Activated CD8-positive, alpha-beta memory T cell treated with anti-CD3 and anti-CD28 coated beads, Interleukin-2, amount 50 U/mL, for 1 hour (primary cell): ENCODE data around the gene ZNF536.
"Not testable (repeated sequence)": the region's sequence is repeated elsewhere in the genome, so short reads cannot be mapped to it uniquely, and the experiment has no call there.

ENCODE experiments used
- DNase-seq: peaks from one replicate; pipeline ENCODE4 v3.0.0-alpha.2; 2020; ENCODE audit errors: extremely low read depth

The ZNF536 gene

DNA sequence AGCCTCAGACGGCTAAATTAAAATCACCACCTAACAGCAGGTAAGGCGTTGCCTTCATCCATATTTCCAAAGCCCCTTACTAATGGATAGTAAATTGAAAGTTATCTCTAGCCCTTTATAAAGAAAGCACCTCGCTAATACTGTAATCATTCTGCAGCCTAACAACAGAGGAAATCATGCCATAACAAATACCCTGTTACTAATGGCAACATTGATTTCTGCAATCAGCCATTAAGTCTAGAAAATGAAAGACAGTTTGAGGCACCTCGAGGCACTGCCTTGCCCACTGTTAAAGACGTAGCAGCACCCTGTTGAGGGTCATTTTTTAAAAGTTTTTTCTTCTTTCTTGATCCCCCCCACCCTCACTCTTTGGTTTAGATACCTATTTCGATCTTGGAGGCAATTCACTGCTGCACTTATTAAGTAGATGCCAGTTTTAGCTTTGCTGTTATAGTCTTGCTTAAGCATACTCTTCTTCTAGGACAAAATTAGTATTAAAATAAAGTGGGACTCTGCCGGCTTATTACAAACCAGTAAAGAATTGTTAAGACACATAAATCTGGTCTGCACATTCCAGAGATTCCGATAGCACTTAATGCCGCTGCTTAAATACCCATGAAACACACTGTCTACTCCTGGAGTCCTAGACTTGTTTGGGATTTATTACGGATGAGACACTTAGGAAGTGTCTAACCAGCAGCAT is 74.8 kb downstream of the ZNF536 start:
- no peak for DNase-seq

DNA sequence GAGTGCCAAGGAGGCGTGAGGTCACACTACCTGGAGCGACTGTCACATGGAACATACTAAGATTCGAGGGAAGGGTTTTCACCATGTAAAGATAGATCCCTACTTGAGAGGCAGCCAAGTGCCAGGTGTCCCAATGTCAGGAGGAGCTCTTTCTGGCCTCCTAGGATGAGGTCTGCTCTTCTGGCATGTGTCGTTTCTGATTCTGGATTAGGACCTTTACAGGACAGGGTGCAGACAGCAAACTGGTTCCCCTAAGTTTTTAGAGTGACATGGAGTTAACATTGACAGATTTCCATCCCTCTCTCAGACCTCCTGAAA is 75.3 kb downstream of the ZNF536 start:
- no peak for DNase-seq

DNA sequence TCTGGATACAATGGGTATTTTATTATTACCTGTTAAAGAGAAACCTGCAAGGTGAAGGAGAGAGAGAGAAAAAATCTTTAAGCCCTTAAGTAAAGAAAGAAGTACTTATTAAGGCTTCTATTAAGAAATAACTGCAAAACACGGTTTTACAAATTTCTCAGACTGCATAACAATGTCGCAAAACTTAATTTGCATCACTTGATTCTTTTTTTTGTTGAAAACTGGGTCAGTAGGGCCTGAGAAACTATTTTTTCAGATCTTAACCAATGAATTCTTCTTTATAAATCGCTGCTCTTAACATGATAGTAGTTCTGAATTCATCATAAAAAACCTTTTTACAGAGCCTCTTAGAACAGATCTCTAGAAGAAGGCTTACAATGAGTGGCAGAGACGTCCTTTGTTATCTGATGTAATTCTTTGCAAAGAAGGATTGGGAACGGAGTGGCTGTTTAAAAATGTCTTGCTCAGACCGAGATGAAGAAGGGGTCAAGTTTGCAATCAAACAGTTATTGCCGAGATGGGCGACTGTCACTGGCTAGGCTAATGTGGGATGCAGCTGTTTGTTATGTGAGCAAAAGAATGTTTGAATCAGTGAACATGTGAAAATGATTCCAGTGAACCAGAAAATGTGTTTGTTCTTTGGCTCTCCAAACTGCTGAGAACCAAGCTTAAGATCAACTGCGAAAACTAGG is 76.3 kb downstream of the ZNF536 start:
- DNase-seq, result no peak

DNA sequence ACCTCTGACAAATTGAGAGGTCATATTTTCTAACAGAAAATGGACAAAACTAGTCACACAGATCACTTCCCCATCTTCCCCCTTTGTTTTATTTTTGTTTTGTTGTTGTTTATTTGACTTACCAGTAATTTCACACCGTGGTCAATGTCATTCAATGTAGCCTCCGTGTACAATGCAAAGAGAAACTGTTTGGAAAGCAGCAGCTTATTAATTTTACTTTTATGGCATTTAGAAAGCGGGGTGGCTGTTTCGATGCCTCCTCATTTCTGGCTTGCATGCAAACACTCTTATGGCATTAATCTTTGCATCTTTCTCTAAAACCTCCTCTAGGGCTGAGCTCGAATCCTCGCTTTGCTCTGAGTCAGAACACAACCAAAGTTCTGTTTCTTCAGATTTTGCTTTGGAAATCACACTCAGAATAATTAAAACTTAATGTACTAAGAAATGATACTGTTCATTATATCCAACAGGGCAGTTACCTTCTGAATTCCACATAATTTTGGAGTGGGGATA is 77.0 kb downstream of the ZNF536 start:
- DNase-seq, result no peak

DNA sequence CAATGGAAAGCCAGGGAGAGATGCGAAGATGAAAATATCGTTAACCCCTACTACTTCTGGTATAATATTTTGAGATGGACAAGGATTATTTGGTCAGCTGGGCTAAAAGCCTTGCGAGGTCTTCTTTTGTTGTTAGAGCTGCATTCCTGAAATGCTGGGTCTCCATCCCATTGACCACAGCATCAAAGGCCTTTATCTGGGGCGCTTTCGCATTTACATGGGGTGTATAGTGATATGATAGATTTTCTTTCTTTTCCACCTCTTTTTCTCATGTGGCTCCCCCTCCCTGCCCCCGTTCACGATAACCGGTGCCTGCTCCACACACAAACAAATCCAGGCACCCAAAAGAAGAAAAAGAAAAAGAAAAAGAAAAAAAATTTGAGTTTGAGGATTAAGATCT is 77.5 kb downstream of the ZNF536 start:
- no peak for DNase-seq

DNA sequence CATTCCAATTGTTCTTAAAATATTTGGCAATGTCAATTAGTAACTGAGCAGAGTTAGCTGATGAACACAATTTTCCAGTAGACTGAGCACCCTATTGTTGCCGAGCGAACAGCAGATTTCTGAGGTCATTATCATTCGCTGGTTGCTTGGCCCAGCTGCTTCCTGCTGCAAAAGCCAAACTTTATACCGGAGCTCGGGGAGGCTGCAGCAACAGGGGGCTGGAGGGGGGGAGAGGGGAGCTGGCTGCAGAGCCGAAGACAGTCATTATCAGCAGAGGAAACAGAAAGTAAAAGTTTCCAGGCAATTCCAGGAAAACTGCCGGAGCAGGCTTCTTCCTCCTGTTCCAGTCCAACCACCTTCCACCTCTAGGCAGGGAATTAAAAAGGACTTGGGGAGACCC is 77.9 kb downstream of the ZNF536 start:
- DNase-seq, result no peak

DNA sequence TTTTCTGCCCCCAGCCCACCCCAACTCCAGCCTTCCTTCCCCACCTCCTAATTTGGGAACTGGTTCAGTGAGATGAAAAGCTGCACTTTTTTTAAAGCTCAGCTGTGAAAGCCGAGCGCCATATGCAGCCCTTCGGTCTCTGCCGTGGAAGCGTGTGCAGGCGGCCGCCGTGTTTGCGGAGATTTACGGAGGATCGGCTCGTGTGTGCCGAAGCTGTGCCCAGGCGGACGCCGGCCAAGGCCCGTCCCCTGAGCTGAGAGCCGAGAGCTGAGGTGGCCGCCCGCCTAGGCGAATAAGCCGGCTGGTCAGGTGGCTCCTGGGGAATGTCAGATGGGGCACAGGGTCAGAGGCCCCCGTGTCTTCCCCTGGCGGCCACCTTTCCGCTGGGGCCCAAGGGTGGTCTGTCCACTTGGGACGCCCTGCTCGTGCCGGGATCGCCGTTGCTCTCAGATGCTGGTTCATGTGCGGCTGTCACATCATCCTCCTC is 78.7 kb downstream of the ZNF536 start:
- DNase-seq, result no peak

DNA sequence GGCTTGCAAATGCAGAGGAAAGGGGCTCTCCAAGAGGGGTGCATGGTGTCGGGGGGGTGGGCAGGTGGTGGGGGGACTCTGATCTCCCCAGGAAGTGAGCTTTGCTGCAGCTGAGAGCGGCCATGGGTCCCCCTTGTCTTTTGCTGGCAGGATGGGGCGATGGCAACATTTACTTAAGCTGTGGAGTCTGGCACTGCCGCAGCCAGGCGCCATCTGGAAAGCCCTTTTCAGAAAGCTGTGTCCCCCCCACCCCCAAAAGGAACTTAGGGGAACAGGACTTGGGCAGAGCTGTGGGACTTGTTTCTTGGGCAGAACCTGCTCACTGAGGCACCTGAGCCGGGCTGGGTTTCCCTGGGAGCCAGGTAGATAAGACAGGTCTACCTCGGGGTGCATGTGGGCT is 80.7 kb downstream of the ZNF536 start:
- no peak for DNase-seq

DNA sequence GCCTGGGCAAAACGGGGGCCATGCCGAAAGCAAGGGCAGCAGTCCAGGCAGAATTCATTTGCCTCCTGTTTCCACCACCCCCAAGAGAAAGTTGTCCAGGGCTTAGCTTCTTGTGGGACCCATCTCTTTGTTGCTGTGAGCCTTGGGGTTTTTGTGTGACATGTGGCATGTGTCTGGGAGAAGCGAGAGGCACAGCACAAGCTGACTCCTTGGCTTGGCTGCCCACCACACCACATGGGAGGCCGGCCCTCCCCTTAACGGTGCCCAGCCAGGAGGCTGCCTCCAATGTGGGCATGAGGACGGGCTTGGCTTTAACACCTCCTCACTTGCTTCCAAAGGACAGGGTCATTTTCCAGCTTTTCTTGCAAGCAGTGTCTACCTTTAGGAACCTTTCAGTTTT is 81.6 kb downstream of the ZNF536 start:
- DNase-seq, result no peak

DNA sequence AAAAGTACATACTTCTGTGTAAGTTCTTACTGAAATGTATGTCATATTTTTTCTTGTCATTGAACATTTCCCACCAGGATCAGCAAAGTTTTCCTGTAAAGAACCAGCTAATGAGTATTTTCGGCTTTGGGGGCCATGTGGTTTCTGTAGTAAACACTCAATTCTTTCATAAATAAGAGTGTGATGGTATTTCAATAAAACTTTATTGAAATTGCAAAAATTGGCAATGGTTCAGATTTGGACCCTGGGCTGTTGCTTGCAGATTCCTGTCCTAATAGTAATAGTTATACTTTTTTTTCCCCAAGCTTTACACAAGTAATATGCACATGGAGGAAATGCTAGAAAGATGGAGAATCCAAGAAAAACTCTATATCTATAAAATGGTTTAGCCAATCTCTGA is 83.7 kb downstream of the ZNF536 start:
- no peak for DNase-seq

DNA sequence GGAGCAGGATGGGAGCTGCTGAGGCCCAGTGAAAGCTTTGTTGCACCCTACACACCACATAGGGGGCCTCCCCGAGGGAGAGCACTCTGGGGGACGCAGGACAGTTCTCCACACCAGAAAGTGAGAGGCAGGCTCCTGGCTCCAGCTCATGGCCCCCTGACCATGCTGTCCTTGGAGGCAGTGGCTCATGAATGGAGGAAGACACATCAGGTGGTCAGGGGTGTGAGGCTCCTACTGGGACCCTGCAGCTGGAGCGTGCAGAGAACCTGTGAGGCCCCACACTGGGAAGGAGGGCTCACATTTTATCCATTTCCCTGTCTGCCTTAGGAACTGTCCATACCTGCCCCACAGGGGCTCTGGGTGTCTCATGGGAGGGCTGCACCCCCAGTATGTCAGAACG is 85.3 kb downstream of the ZNF536 start:
- DNase-seq, result no peak

DNA sequence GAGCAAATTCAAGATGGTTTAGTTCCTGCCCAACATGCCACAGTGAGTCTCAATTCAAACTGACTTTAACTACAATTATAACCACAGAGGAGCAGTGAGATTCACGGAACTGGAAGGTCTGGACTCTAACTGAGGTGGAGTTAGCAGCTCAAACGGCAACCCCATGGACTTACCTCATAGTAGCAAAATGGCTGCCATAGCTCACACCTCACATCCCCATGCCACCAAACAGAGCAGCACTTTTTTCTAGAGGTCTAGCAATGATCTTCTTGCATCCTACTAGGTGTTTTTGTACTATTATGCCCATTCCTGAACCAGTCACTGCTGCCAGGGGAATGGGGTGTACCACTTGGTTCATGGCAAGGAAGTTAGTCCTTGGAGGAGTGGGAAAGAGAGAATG is 87.7 kb downstream of the ZNF536 start:
- no peak for DNase-seq

DNA sequence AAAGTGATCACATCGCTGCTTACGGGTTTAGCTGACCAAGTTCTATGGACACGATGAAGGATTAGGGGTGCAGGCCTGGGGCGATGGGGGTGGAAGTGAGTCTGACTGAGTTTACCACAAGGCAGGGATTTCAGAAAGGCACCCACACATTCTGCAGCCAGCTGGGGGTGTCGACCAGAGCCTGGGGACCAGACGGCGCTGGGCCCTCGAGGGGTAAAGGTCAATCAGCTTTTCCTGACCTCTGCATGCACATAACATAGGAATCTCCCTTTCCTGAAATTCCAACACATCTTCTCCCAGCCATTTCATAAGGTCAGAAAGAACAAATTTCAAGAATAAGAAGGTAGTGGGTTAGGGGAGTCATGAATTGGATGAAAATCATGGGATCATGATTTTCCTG is 92.0 kb downstream of the ZNF536 start:
- no peak for DNase-seq

DNA sequence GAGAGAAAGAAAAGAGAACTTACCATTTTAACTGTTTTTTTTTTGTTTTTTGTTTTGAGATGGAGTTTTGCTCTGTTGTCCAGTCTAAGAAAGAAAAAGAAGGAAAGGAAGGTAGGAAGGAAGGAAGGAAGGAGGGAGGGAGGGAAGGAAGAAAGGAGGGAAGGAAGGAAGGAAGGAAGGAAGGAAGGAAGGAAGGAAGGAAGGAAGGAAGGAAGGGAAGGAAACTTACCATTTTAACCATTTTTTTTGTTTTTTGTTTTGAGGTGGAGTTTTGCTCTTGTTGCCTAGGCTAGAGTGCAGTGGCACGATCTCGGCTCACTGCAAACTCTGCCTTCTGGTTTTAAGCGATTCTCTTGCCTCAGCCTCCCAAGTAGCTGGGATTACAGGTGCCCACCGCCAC is 94.4 kb downstream of the ZNF536 start:
- DNase-seq, result not testable (repeated sequence)

DNA sequence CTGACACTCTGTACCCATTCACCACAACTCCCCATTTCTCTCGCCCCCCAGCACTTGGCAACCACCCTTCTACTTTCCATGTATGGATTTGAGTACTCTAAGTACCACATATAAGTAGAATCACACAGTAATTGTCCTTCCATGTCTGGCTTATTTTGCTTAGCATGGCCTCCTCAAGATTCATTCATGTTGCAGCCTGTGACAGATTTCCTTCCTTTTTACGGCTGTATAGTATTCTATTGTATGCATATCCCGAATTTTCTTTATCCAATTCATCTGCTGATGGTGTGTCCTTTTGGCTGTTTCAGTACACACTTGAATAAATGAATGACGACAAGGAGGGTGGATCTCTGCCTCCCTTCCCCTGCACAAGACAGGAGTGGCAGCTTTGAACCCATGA is 95.1 kb downstream of the ZNF536 start:
- DNase-seq, result no peak

DNA sequence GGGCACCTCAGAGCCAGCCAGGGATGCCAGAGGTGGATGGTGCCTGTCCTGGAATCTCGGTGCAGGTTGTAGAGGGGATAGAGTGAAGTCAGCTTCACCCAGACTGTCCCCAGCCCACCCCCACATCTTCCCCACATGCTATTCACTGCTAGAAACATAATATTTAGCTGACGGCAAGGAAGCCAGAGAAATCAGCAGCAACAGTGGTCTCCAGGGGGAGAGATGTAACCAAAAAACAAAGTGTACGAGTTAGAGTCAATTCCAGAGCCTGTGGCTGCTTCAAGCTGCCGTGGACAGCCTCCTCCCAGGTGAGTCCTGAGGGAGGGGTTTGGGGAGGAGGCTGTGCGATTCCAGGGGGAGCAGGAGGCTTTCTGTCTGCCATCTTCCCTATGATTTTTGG is 97.6 kb downstream of the ZNF536 start:
- no peak for DNase-seq

DNA sequence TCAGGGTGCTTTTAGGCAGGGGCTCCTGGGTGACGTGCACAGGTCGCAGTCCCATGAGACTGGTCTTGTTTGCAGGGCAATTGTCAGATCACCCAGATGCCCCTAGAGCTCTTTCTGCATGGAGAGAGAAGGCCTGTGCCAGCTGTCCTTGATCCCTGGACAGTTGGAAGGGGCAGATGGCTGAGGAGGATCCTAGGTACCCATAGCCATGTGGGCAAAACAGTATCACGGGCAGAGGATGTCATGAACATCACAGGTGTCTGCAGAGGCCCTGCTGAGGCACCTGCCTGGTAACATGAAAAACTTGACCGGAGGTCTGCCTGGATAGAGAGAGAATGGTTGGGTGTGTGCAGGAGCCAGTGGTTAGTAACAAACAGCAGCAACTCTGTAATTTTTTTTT is 99.3 kb downstream of the ZNF536 start:
- DNase-seq, result no peak

DNA sequence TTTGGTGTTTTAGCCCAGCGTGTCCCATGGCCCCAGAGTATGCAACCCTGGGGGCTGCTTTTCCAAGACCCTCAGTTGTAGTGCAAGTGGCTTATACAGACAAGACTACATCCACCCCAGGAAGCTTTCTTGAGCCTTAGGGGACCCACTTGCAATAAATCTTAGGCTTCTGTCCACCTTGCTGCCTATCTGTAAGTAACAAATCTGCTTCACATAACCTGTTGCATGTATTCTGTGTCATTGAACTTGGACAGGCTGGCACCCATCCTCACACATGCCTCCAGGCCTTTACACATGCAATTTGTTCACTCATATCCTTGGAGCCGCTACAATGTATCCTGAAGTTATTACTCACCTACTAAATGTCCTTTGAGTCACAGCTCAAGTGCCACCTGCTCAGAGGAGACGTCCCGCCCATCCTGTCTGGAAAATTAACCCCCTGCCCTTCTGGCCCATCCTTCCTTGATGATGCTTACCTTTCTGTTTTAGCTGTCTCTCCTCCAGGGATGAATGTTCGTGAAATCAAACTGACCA is 101.2 kb downstream of the ZNF536 start:
- DNase-seq, result no peak

DNA sequence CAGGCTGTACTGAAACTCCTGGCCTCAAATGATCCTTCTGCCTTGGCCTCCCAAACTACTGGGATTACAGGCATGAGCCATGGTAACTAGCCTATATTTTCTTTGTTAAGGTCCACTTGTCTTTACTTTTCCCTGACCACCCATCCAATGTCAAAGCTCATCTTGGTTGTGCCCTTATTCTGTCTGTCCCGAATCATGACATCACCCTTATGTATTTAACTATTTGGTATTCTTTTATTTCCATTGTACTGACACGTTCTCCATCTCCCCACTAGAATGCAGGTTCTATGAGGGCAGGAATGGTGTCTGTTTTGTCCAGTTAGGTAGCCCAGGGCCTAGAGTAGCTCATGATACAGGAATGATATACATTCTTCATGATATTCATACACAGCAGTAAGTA is 104.8 kb downstream of the ZNF536 start:
- no peak for DNase-seq

DNA sequence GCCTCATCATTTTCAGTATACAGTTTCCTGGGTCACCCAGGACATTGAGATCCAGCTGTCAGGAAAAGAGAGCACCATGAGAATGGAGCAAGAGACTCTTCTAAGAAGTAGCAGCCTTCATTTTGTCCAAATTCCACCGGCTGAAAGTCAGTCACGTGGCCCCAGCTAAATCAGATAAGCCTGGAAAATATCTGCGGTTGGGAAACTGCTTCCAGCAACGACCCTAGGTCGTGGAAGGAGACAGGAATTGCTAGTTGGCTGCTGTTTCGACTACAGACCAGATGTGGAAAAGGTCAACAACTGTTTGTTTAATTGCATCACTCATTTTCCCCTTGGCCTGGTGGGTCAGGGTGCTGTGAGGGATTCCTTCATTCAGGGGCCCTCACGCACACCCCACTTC is 107.0 kb downstream of the ZNF536 start:
- no peak for DNase-seq

DNA sequence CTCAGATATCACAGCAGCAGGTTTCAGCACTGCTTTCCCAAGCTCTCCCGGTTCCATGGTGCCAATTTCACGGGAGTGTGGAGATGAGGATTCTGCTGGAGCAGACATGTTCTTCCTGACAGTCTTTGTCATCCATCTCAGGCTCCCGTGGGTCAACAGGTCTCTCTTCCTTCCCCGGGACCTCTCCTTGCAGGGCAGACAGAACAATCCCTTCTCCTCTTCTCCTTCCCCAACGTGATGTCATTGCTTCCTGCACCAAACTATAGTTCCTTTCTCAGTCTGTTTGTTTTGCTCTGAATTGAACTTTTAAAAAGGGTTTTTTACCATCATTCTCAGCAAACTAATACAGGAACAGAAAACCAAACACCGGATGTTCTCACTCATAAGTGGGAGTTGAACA is 107.9 kb downstream of the ZNF536 start:
- no peak for DNase-seq

DNA sequence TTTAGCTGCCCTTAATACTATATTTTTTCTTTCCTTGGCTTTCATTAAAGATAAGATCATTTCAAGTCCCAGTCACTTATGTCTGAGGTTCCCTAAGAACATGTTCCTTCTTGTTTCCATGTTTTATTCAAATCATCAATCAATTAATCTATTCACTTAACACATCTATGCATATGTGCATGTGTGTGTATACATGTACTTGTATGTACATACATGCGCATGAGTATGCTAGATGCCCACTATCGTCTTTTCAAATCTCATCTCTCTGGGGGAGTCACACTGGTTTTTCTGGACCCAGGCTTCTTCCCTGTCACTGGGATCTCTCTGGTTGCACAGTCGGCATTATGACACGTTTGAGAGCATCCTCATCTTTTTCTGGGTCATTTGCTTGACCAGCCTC is 108.9 kb downstream of the ZNF536 start:
- no peak for DNase-seq

DNA sequence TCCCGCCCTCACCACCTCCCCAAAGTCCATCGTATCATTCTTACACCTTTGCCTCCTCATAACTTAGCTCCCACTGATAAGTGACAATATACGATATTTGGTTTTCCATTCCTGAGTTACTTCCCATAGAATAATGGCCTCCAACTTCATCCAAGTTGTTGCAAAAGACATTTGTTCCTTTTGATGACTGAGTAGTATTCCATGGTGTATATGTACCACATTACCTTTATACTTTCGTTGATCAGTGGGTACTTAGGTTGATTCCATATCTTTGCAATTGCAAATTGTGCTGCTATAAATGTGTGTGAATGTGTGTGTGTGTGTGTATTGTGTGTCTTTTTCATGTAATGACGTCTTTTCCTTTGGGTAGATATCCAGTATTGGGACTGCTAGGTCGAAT is 109.6 kb downstream of the ZNF536 start:
- no peak for DNase-seq
